Loucy (cell line): Measurements from ENCODE around the gene TMSB10.

Experiments
- EZH2phosphoT487 ChIP-seq: fragments of 200-600 bp; IDR thresholded peaks from 2 replicates; pipeline ENCODE4 v1.6.1; 2018; ENCODE audit warnings: antibody characterized with exemption, mild to moderate bottlenecking, moderate library complexity, borderline replicate concordance
- TF ChIP-seq, protein P1 (sequence below): fragments of 200-600 bp; sonication (generic); conservative IDR thresholded peaks from 2 replicates; pipeline ENCODE4 v1.5.1; 2014; ENCODE audit warnings: mild to moderate bottlenecking, antibody characterized with exemption, low read length

GRCh38 chr2:84878459-84878858, 27.0 kb upstream of the TMSB10 start:
- TF ChIP-seq, protein P1, sequence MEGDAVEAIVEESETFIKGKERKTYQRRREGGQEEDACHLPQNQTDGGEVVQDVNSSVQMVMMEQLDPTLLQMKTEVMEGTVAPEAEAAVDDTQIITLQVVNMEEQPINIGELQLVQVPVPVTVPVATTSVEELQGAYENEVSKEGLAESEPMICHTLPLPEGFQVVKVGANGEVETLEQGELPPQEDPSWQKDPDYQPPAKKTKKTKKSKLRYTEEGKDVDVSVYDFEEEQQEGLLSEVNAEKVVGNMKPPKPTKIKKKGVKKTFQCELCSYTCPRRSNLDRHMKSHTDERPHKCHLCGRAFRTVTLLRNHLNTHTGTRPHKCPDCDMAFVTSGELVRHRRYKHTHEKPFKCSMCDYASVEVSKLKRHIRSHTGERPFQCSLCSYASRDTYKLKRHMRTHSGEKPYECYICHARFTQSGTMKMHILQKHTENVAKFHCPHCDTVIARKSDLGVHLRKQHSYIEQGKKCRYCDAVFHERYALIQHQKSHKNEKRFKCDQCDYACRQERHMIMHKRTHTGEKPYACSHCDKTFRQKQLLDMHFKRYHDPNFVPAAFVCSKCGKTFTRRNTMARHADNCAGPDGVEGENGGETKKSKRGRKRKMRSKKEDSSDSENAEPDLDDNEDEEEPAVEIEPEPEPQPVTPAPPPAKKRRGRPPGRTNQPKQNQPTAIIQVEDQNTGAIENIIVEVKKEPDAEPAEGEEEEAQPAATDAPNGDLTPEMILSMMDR: no peak
- TF ChIP-seq EZH2phosphoT487: no peak
